Lung (tissue), 12 donors: Measurements from ENCODE around the gene ANTKMT. TPM values are rescaled to one million over a fixed set of nuclear protein-coding genes. Genes with fewer than 3 reads are reported as not detected.
A peak's percentile ranks its signal among the peaks of the same experiment; 100 is the strongest.

Source experiments
- ATAC-seq: fragments of 200-7000 bp; cut with Tn5 transposase; one replicate; pipeline ENCODE4 v1.9.1; 2020; ENCODE audit warnings: moderate number of reproducible peaks; ENCODE audit not compliant: insufficient read depth, low FRiP score
- DNase-seq, 3 donors: peaks; one replicate each; pipeline ENCODE4 v3.0.0-alpha.2; 2013 to 2017
- H3K27ac ChIP-seq, 2 donors: one replicate each; pipeline ENCODE4 v1.5.1; 2013; ENCODE audit warnings: mild to moderate bottlenecking in 2 of 2, moderate library complexity in 2 of 2, control low read depth in 1 of 2, inconsistent platforms in 1 of 2, low read depth in 1 of 2, low read length in 1 of 2
- H3K27me3 ChIP-seq, 3 donors: one replicate each; pipeline ENCODE4 v1.5.1; 2013; ENCODE audit warnings: low read length in 2 of 3; ENCODE audit not compliant: control insufficient read depth in 3 of 3, insufficient read depth in 3 of 3
- H3K36me3 ChIP-seq, 4 donors: one replicate each; pipeline ENCODE4 v1.5.1; 2013; ENCODE audit warnings: low read length in 4 of 4, mild to moderate bottlenecking in 1 of 4, moderate library complexity in 1 of 4; ENCODE audit not compliant: control insufficient read depth in 4 of 4, insufficient read depth in 4 of 4
- H3K4me1 ChIP-seq, 5 donors: one replicate each; pipeline ENCODE4 v1.5.1; 2013; ENCODE audit warnings: low read length in 5 of 5, mild to moderate bottlenecking in 2 of 5, moderate library complexity in 1 of 5; ENCODE audit not compliant: control insufficient read depth in 5 of 5, insufficient read depth in 5 of 5
- H3K4me3 ChIP-seq: one replicate; pipeline ENCODE4 v1.5.1; 2013; ENCODE audit warnings: mild to moderate bottlenecking, control low read depth, moderate library complexity
- H3K9ac ChIP-seq, 2 donors: one replicate each; pipeline ENCODE4 v1.5.1; 2013; ENCODE audit warnings: low read length in 2 of 2, control low read depth in 1 of 2; ENCODE audit not compliant: insufficient read depth in 1 of 2
- H3K9me3 ChIP-seq, 4 donors: one replicate each; pipeline ENCODE4 v1.5.1; 2013; ENCODE audit warnings: low read length in 3 of 4, mild to moderate bottlenecking in 1 of 4, moderate library complexity in 1 of 4; ENCODE audit not compliant: control insufficient read depth in 4 of 4, insufficient read depth in 3 of 4
- WGBS, 2 donors: extraction: QIAGEN DNeasy Blood & Tissue Kit; methylation state at CpG; one replicate each; pipeline ENCODE4 v1.1.7; 2013; 5-methylcytosine and 5-hydroxymethylcytosine counted together
- polyA plus RNA-seq, 2 donors: library from polyadenylated mRNA; stranded (reverse); fragments of 200-250 nt; gene quantifications; one replicate each; pipeline ENCODE4 v1.2.1, GENCODE V29; 2013
- total RNA-seq, 2 donors: library from RNA; depleted of rRNA in 1 of 2; stranded (reverse); fragments of >200 nt in 1 of 2; gene quantifications; one replicate each; pipeline ENCODE4 v1.2.1, GENCODE V29; 2014 to 2021
- TF ChIP-seq, protein P1 (sequence below): IDR thresholded peaks from 2 replicates; pipeline ENCODE4 v1.5.1; 2012; ENCODE audit warnings: mild to moderate bottlenecking; ENCODE audit errors: control extremely low read depth, extremely low read depth
- donor health status: control.
- donor health status: control.
- donor health status: Bipolar disorder and iron deficiency.
- donor health status: healthy.
- donor health status: DM: yes; HTN: yes; CAD: no.

The ANTKMT gene
- total and polyA plus RNA-seq, 4 donors = 9.2 to 65.7 (median 45.9) TPM

DNA sequence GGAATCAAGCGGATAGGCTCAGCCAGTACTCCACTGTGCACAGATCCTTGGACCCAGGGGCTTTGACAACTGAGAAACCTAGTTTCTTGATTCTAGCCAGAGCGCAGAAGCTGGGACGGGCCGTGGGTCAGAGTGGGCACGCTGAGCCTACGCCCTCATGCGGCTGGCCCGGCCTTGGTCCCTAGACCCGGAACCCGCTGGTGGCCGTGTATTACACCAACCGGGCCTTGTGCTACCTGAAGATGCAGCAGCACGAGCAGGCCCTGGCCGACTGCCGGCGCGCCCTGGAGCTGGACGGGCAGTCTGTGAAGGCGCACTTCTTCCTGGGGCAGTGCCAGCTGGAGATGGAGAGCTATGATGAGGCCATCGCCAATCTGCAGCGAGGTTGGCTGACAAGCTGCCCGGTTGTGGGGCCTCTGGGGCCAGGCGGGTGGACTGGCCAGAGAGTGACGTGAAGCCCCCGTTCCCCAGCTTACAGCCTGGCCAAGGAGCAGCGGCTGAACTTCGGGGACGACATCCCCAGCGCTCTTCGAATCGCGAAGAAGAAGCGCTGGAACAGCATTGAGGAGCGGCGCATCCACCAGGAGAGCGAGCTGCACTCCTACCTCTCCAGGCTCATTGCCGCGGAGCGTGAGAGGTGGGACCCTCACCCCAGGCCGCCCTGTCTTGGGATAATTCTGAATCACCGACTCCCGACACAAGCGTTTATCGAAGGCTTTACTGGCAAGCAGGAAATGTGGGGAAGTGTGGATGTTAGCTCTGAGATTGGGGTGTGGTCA lies 39.8 kb upstream of the ANTKMT start:
- ATAC-seq = no peak
- peaks cover 4 to 35% (median 25%) of the 10 kb centered on the region in 5 donors for H3K4me1 ChIP-seq
- peaks cover 3 to 21% (median 16%) of the 10 kb centered on the region in 4 donors for H3K36me3 ChIP-seq
- no peak for DNase-seq
- H3K9ac ChIP-seq = no peak overlapping the region
- WGBS, 2 donors = 45 to 51% methylated on average over 44 of the region's 44 CpGs
- peak overlapping the region; percentile 84 for H3K4me3 ChIP-seq
- H3K27me3 ChIP-seq = no peaks in the 10 kb centered on the region
- peak overlapping the region; percentile 83 to 94 for H3K27ac ChIP-seq
- no peaks in the 10 kb centered on the region for H3K9me3 ChIP-seq
- TF ChIP-seq, protein P1, sequence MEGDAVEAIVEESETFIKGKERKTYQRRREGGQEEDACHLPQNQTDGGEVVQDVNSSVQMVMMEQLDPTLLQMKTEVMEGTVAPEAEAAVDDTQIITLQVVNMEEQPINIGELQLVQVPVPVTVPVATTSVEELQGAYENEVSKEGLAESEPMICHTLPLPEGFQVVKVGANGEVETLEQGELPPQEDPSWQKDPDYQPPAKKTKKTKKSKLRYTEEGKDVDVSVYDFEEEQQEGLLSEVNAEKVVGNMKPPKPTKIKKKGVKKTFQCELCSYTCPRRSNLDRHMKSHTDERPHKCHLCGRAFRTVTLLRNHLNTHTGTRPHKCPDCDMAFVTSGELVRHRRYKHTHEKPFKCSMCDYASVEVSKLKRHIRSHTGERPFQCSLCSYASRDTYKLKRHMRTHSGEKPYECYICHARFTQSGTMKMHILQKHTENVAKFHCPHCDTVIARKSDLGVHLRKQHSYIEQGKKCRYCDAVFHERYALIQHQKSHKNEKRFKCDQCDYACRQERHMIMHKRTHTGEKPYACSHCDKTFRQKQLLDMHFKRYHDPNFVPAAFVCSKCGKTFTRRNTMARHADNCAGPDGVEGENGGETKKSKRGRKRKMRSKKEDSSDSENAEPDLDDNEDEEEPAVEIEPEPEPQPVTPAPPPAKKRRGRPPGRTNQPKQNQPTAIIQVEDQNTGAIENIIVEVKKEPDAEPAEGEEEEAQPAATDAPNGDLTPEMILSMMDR = no peak

DNA sequence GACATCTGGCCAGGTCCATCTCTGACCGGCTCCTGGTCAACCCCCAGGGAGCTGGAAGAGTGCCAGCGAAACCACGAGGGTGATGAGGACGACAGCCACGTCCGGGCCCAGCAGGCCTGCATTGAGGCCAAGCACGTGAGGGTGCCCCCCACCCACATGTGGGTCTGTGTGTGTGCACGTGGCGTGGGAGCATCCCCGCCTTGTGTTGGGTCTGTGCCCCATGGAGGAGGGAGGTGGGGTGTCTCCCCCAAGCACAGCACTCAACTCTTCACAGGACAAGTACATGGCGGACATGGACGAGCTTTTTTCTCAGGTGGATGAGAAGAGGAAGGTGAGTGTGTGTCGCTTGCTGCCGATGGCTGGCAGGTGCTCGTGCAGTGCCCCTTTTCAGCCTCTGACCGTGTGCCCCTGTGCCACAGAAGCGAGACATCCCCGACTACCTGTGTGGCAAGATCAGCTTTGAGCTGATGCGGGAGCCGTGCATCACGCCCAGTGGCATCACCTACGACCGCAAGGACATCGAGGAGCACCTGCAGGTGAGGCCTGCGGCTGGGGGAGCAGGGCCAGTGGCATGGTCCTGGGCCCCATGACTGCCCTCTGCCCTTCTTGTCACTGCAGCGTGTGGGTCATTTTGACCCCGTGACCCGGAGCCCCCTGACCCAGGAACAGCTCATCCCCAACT lies 39.1 kb upstream of the ANTKMT start:
- Histone ChIP-seq H3K4me1 (peaks cover 4 to 35% (median 25%) of the 10 kb centered on the region in 5 donors), H3K9ac (no peak overlapping the region), H3K9me3 (no peaks in the 10 kb centered on the region), H3K27ac (no peak overlapping the region), H3K36me3 (peaks cover 3 to 28% (median 17%) of the 10 kb centered on the region in 4 donors), H3K27me3 (no peaks in the 10 kb centered on the region), H3K4me3 (no peak overlapping the region)
- TF ChIP-seq, protein P1 = no peak
- no peak for DNase-seq
- WGBS, 2 donors = 77 to 79% methylated on average over 26 to 28 of the region's 28 CpGs
- no peak for ATAC-seq

DNA sequence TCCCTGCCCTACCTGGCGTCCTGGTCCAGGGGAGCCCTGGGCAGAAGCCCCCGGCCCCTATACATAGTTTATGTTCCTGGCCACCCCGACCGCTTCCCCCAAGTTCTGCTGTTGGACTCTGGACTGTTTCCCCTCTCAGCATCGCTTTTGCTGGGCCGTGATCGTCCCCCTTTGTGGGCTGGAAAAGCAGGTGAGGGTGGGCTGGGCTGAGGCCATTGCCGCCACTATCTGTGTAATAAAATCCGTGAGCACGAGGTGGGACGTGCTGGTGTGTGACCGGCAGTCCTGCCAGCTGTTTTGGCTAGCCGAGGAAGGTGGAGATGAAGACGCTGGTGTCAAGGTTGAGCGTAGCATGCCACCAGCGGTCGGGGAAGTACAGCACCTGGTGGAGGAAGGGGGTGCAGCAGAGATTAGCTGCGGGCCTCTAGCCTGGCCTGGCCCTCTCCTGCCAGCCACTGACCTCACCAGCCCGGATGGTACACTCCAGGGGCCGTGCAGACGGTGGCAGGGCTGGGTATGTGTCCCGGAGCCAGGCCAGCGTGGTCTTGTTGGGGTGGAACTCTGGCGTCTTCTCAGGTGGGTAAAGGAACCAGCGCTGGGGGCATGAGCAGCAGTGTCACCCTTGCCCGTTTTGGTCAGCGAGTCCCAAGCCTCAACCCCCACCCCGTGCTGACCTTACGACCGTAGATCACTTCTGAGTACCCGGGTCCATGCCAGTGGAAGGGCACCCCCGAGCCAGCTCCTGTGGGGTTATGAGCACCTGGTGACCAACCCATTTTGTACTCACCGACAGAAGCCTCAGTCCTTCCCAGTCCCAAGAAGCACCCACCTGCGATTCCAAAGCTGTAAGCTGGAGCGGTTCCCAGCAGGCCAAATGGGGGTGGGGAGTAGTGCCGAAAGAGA lies 38.2 kb upstream of the ANTKMT start:
- Histone ChIP-seq H3K27ac (no peak overlapping the region), H3K4me1 (peaks cover 4 to 33% (median 25%) of the 10 kb centered on the region in 5 donors), H3K9ac (no peak overlapping the region), H3K36me3 (peaks cover 3 to 33% (median 21%) of the 10 kb centered on the region in 4 donors), H3K4me3 (no peak overlapping the region), H3K9me3 (no peaks in the 10 kb centered on the region), H3K27me3 (no peaks in the 10 kb centered on the region)
- 89 to 91% methylated on average over 36 of the region's 36 CpGs for WGBS, 2 donors
- DNase-seq = no peak
- ATAC-seq = no peak
- TF ChIP-seq, protein P1 = no peak
